Endothelial cell of umbilical vein (primary cell): ENCODE data around the gene LRRC71. TPM values are rescaled to one million over a fixed set of nuclear protein-coding genes. Genes with fewer than 3 reads are reported as not detected.

Experiments
- BruUV-seq: library from RNA; stranded (reverse); fragments of 400-500 nt; replicated peaks from 2 replicates; lab custom pipeline; 2021; lab: Mats Ljungman, UMichigan
- CTCF ChIA-PET: fragments of 300-600, 350-600 bp; sonication (Branson Sonifier 250); formaldehyde crosslinking; loops from one replicate; lab custom pipeline; 2021; ENCODE audit warnings: antibody characterized with exemption, inconsistent platforms; lab: Charles Lee
- POLR2A ChIA-PET: fragments of 300-600, 350-600 bp; sonication (Branson Sonifier 250); formaldehyde crosslinking; loops from one replicate; lab custom pipeline; 2021; ENCODE audit warnings: antibody characterized with exemption, inconsistent platforms; lab: Charles Lee
- DNase-seq: peaks from one replicate; pipeline ENCODE4 v3.0.0-alpha.2; 2011; ENCODE audit warnings: low read depth, low spot score
- FAIRE-seq: peaks from 2 replicates; lab custom pipeline; 2011; peaks lifted over from hg19 to GRCh38; lab: Jason Lieb, UNC
- H2AFZ ChIP-seq: 2 replicates; pipeline ENCODE4 v1.6.0; 2012; ENCODE audit warnings: low read depth, low read length, control low read depth, inconsistent platforms
- H3K27ac ChIP-seq: 2 replicates; pipeline ENCODE4 v1.5.1; 2011; ENCODE audit warnings: low read depth, mild to moderate bottlenecking, control low read depth, low read length, moderate library complexity; ENCODE audit not compliant: insufficient read depth
- H3K27me3 ChIP-seq, 2 experiments: 2 replicates each; pipeline versions ENCODE4 v1.6.0 to v1.6.1; 2011; ENCODE audit warnings: low read length in 2 of 2, mixed read lengths in 1 of 2; ENCODE audit not compliant: control insufficient read depth in 2 of 2, insufficient read depth in 2 of 2
- H3K36me3 ChIP-seq, 2 experiments: 2 replicates in 1 of 2; 3 replicates in 1 of 2; pipeline ENCODE4 v1.5.1; 2011; ENCODE audit warnings: low read length in 2 of 2, mild to moderate bottlenecking in 1 of 2, moderate library complexity in 1 of 2; ENCODE audit not compliant: control insufficient read depth in 2 of 2, insufficient read depth in 2 of 2; ENCODE audit errors: extremely low read depth in 1 of 2
- H3K4me1 ChIP-seq: 3 replicates; pipeline ENCODE4 v1.5.1; 2011; ENCODE audit warnings: mild to moderate bottlenecking, low read length; ENCODE audit not compliant: control insufficient read depth, insufficient read depth; ENCODE audit errors: extremely low read depth
- H3K4me2 ChIP-seq: 2 replicates; pipeline ENCODE4 v1.6.1; 2011; ENCODE audit warnings: low read length, control low read depth, mixed read lengths; ENCODE audit not compliant: insufficient read depth
- H3K4me3 ChIP-seq, 3 experiments: fragments of 200-600 bp in 1 of 3; sonication (generic), shearing (Covaris generic) in 1 of 3; replicated peaks in 1 of 3; 2 replicates each; pipeline ENCODE4 v1.5.1; 2011 to 2016; ENCODE audit warnings: control low read depth in 3 of 3, low read length in 3 of 3, mild to moderate bottlenecking in 2 of 3, inconsistent platforms in 1 of 3, low read depth in 1 of 3, moderate library complexity in 1 of 3; ENCODE audit not compliant: insufficient read depth in 1 of 3
- H3K79me2 ChIP-seq: 2 replicates; pipeline ENCODE4 v1.6.0; 2012; ENCODE audit warnings: low read length, inconsistent platforms; ENCODE audit not compliant: control insufficient read depth, insufficient read depth
- H3K9ac ChIP-seq: replicated peaks from 2 replicates; pipeline ENCODE3; 2011; ENCODE audit warnings: low read length, control low read depth; ENCODE audit not compliant: insufficient read depth; ENCODE audit errors: extremely low read depth
- H3K9me1 ChIP-seq: replicated peaks from 3 replicates; pipeline ENCODE4 v1.6.0; 2011; ENCODE audit warnings: mild to moderate bottlenecking, low read length; ENCODE audit not compliant: control insufficient read depth, insufficient read depth; ENCODE audit errors: extremely low read depth
- H3K9me3 ChIP-seq: replicated peaks from 2 replicates; pipeline ENCODE4 v1.5.1; 2012; ENCODE audit warnings: low read length, inconsistent platforms; ENCODE audit not compliant: control insufficient read depth, insufficient read depth
- H4K20me1 ChIP-seq: replicated peaks from 2 replicates; pipeline ENCODE3; 2011; ENCODE audit warnings: mild to moderate bottlenecking, low read length; ENCODE audit not compliant: control insufficient read depth, insufficient read depth; ENCODE audit errors: extremely low read depth
- CTCF ChIP-seq, 2 donors: IDR thresholded peaks; 1 replicate in 1 of 2; 2 replicates in 1 of 2; pipeline ENCODE4 v1.5.1; 2011; ENCODE audit warnings: low read length in 2 of 2, mild to moderate bottlenecking in 2 of 2, moderate library complexity in 2 of 2, control low read depth in 1 of 2, inconsistent platforms in 1 of 2, low read depth in 1 of 2; ENCODE audit not compliant: insufficient read depth in 1 of 2; ENCODE audit errors: extremely low read depth in 1 of 2
- EZH2 ChIP-seq: IDR thresholded peaks from 2 replicates; pipeline ENCODE4 v1.6.1; 2012; ENCODE audit warnings: borderline replicate concordance, low read depth, mild to moderate bottlenecking, moderate library complexity, low read length, inconsistent platforms; ENCODE audit not compliant: severe bottlenecking
- FOS ChIP-seq: IDR thresholded peaks from 2 replicates; pipeline ENCODE4 v1.6.1; 2011; ENCODE audit warnings: mild to moderate bottlenecking, low read length, moderate library complexity, borderline replicate concordance; ENCODE audit not compliant: insufficient read depth
- GATA2 ChIP-seq: IDR thresholded peaks from 2 replicates; pipeline ENCODE4 v1.7.0; 2011; ENCODE audit warnings: low read depth, mild to moderate bottlenecking, moderate library complexity, mixed read lengths, low read length; ENCODE audit not compliant: insufficient read length, insufficient read depth
- JUN ChIP-seq: IDR thresholded peaks from 2 replicates; pipeline ENCODE4 v1.6.1; 2011; ENCODE audit warnings: borderline replicate concordance, low read depth; ENCODE audit not compliant: insufficient read length, insufficient read depth
- MAX ChIP-seq: IDR thresholded peaks from 2 replicates; pipeline ENCODE4 v1.6.1; 2011; ENCODE audit not compliant: insufficient read depth, insufficient read length
- MYC ChIP-seq: IDR thresholded peaks from one replicate; pipeline ENCODE4 v1.6.1; 2011; ENCODE audit warnings: mild to moderate bottlenecking, low read depth, low read length
- POLR2A ChIP-seq: IDR thresholded peaks from 2 replicates; pipeline ENCODE4 v1.6.1; 2012; ENCODE audit warnings: low read depth, mild to moderate bottlenecking, control low read depth, low read length
- POLR2AphosphoS5 ChIP-seq: IDR thresholded peaks from 2 replicates; pipeline ENCODE4 v1.6.1; 2012; ENCODE audit warnings: low read depth, mild to moderate bottlenecking, control low read depth, low read length, moderate library complexity; ENCODE audit not compliant: insufficient read depth
- dilution Hi-C: fragments of 300-500 bp; cut with MboI; formaldehyde crosslinking; loops from one replicate; pipeline ENCODE4 v1.15.0; 2019; ENCODE audit warnings: low sequenced_read_pairs; ENCODE audit not compliant: extremely low pct_ligation_motif_present
- intact Hi-C: fragments of 100-400 bp; cut with micrococcal nuclease; formaldehyde crosslinking; loops from one replicate; pipeline ENCODE4 v1.10.0; 2022
- polyA plus RNA-seq, 4 experiments: library from polyadenylated mRNA; depleted of rRNA in 3 of 4; stranded (reverse) in 3 of 4; unstranded in 1 of 4; fragments of >200 nt; gene quantifications; 2 replicates each; pipeline versions ENCODE4 v1.2.1 to v1.2.3, GENCODE V29; 2011 to 2012; ENCODE audit warnings: missing spikeins in 1 of 4
- total RNA-seq: library from RNA; stranded (reverse); gene quantifications from 2 replicates; pipeline ENCODE4 v1.2.3, GENCODE V29; 2021

LRRC71 gene
- total and polyA plus RNA-seq, 2 donors (not counting 3 experiments of a cell fraction or from before 2014, with no cell fraction given) = 0.35 to 0.66 TPM

DNA sequence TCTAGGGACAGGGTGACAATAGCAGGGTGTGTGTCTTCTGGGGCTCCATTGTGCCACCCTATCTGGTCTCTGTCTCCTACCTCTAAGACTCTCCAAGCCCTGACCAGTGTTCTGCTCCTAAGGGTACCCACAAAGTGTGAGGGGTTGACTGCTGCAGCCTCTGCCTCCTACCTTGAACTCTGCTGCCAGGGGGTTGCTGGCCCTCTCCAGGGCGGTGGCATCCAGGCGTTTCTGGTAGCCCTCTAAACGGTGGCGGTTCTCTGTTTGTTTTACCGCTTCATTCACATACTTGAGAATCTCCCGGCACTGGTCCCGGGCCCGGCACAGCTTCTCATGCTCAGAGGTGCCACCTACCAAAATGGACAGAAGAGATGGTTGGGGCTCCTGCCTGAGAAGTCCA is 24.4 kb downstream of the LRRC71 start:
- CTCF ChIA-PET = no interaction called here
- no peaks in the 10 kb centered on the region for H3K79me2 ChIP-seq
- BruUV-seq = no TSS peak

More for the DNA sequence above, 24.4 kb downstream of the LRRC71 start:
- dilution Hi-C loops = no loop called here
- Histone ChIP-seq H3K4me3 (no peak overlapping the region), H3K9me3 (no peaks in the 10 kb centered on the region), H3K27ac (no peak overlapping the region), H3K27me3 (no peaks in the 10 kb centered on the region), H3K9me1 (no peaks in the 10 kb centered on the region), H4K20me1 (no peaks in the 10 kb centered on the region), H2AFZ (no peak overlapping the region), H3K4me2 (no peak overlapping the region), H3K9ac (no peak overlapping the region), H3K36me3 (peaks cover 10 to 46% of the 10 kb centered on the region in 2 experiments), H3K4me1 (no peaks in the 10 kb centered on the region)
- POLR2A ChIA-PET = no interaction called here
- TF ChIP-seq GATA2 (no peak), MAX (no peak), JUN (no peak), EZH2 (no peak), MYC (no peak), CTCF (IDR thresholded peaks at IDR 0.05; ENCODE audit: extremely low read depth in 1 of 2, insufficient read depth in 1 of 2, low read depth in 1 of 2, low read length in 2 of 2) (no peak), POLR2A (no peak), FOS (no peak), POLR2AphosphoS5 (no peak)
- FAIRE-seq (no peak), DNase-seq (no peak)
- intact Hi-C loops = no loop called here
